ENCODE results near the gene EMILIN2.

The EMILIN2 gene

DNA sequence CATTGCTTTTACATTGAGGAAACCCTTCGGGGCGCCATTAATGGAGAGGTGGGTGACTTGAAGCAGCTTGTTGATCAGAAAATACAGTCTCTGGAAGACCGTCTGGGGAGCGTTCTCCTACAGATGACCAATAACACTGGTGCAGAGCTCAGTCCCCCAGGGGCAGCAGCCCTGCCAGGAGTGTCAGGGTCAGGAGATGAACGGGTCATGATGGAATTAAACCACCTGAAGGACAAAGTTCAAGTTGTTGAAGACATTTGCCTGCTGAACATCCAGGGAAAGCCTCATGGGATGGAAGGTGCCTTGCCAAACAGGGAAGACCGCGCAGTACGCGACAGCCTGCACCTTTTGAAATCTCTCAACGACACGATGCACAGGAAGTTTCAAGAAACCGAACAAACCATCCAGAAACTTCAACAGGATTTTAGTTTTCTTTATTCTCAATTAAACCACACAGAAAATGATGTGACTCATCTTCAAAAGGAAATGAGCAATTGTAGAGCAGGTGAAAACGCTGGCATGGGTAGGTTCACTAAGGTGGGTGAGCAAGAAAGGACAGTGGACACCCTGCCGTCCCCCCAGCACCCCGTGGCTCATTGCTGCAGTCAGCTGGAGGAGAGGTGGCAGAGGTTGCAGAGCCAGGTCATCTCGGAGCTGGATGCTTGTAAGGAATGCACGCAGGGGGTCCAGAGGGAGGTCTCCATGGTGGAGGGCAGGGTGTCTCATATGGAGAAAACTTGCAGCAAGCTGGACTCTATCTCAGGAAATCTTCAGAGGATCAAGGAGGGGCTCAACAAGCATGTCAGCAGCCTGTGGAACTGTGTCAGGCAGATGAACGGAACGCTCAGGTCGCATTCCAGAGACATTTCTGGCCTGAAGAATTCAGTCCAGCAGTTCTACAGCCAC lies 45.0 kb downstream of the EMILIN2 start:
- intact Hi-C loops (cut with DNase I; ENCODE audit: low total_unique reads), result no loop called here
- Histone ChIP-seq H3K36me3 (peaks cover 0 to 4% (median 0%) of the 10 kb centered on the region in 3 donors), H3K4me3 (no peak overlapping the region), H3K27me3 (no peaks in the 10 kb centered on the region), H3K4me1 (no peaks in the 10 kb centered on the region), H3K27ac (no peak overlapping the region), H3K9me3 (no peaks in the 10 kb centered on the region)
- TF ChIP-seq, protein P1, sequence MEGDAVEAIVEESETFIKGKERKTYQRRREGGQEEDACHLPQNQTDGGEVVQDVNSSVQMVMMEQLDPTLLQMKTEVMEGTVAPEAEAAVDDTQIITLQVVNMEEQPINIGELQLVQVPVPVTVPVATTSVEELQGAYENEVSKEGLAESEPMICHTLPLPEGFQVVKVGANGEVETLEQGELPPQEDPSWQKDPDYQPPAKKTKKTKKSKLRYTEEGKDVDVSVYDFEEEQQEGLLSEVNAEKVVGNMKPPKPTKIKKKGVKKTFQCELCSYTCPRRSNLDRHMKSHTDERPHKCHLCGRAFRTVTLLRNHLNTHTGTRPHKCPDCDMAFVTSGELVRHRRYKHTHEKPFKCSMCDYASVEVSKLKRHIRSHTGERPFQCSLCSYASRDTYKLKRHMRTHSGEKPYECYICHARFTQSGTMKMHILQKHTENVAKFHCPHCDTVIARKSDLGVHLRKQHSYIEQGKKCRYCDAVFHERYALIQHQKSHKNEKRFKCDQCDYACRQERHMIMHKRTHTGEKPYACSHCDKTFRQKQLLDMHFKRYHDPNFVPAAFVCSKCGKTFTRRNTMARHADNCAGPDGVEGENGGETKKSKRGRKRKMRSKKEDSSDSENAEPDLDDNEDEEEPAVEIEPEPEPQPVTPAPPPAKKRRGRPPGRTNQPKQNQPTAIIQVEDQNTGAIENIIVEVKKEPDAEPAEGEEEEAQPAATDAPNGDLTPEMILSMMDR (IDR thresholded peaks at IDR 0.05), result no peak
- peak in 1 of 2 donors; percentile 40 for DNase-seq

DNA sequence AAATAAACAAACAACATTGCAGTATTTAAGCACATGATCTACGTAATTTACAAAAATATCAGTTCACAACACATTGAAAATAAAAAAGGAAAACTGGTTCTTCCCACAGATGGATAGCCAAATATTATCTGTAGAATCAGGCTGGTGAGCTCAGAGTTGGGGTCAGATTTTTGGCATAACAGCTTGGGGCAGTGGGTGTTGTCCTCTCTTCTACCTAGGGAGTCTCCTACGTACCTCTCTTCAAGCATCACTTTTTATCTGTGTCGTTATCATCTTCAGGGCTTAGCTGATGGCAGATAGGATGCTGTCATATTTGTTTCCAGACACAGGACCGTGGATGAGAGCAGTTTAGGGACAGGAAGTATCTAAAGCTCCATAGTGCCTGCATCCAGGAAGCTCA lies 46.2 kb downstream of the EMILIN2 start:
- no peaks in the 10 kb centered on the region for H3K9me3 ChIP-seq
- no peaks in the 10 kb centered on the region for H3K27me3 ChIP-seq
- DNase-seq, result no peak
- intact Hi-C loops (cut with DNase I; ENCODE audit: low total_unique reads), result no loop called here
- no peak overlapping the region for H3K4me3 ChIP-seq
- H3K27ac ChIP-seq, result no peak overlapping the region
- peaks cover 0 to 4% (median 0%) of the 10 kb centered on the region in 3 donors for H3K36me3 ChIP-seq
- TF ChIP-seq, protein P1 (IDR thresholded peaks at IDR 0.05), result no peak
- no peaks in the 10 kb centered on the region for H3K4me1 ChIP-seq

DNA sequence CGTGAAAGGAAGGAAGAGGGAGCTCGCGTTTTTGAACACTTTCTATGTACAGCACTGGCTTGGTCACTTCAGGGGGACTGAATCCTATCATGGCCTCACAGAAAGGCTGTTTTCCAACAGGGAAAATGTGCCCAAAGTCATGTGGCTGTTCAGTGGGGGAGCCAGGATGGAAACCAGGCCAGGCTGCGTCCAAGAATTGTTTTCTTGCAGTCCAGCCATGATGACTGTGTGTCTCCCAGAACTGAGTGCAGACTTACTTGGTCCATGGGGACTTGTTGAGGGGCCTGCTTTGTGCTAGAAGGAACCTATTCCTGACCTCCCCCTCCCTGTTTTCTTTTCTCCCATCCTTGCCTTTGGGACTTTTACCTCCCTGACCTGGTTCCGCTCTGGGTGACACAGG lies 46.9 kb downstream of the EMILIN2 start:
- H3K4me3 ChIP-seq, result no peak overlapping the region
- peak in 1 of 2 donors; percentile 61 for DNase-seq
- TF ChIP-seq, protein P1 (IDR thresholded peaks at IDR 0.05), result no peak

DNA sequence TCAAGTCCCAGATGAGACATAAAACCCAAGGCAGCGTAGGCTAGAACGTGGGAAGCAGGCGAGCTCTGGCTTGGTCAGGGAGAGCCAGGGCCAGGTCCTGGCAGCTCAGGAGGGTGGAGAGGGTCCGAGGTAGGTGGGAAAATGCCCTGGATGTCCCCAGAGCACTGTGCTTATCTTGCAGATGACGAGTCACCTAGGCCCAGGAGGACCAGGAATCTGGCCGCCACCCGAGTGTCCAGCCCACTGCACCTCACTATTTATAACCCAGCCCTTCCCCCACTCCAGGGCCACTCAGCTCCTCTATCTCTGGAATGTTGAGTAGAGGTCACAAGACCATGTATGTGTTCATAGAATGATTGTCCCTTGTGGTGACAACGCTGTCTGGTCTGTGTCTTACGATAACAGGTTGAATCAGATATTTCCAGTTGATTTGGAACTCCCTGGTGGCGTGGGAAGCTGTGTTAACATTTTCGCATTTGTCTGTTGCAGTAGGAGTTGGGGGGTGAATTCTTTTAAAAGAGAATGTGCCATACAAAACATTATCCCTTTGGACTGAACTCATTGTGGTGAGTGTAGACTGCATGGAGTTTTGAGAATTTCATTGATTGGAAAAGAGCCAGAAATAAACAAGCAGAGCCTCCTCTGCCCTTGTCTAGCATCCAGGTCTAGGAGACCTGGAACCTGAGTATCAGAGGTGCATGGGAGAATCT lies 47.5 kb downstream of the EMILIN2 start:
- Histone ChIP-seq H3K4me3 (no peak overlapping the region), H3K4me1 (peaks cover 0 to 4% (median 0%) of the 10 kb centered on the region in 4 donors), H3K27ac (no peak overlapping the region), H3K9me3 (no peaks in the 10 kb centered on the region), H3K36me3 (peaks cover 0 to 4% (median 0%) of the 10 kb centered on the region in 3 donors), H3K27me3 (no peaks in the 10 kb centered on the region)
- TF ChIP-seq, protein P1 (IDR thresholded peaks at IDR 0.05), result no peak
- DNase-seq, result peak in 1 of 2 donors; percentile 44
- intact Hi-C loops (cut with DNase I; ENCODE audit: low total_unique reads), result no loop called here

More for the DNA sequence above, 46.9 kb downstream of the EMILIN2 start:
- H3K27me3 ChIP-seq, result no peaks in the 10 kb centered on the region
- H3K4me1 ChIP-seq, result peaks cover 0 to 3% (median 0%) of the 10 kb centered on the region in 4 donors
- no peak overlapping the region for H3K27ac ChIP-seq
- intact Hi-C loops (cut with DNase I; ENCODE audit: low total_unique reads), result no loop called here
- no peaks in the 10 kb centered on the region for H3K9me3 ChIP-seq
- H3K36me3 ChIP-seq, result peaks cover 0 to 4% (median 0%) of the 10 kb centered on the region in 3 donors

DNA sequence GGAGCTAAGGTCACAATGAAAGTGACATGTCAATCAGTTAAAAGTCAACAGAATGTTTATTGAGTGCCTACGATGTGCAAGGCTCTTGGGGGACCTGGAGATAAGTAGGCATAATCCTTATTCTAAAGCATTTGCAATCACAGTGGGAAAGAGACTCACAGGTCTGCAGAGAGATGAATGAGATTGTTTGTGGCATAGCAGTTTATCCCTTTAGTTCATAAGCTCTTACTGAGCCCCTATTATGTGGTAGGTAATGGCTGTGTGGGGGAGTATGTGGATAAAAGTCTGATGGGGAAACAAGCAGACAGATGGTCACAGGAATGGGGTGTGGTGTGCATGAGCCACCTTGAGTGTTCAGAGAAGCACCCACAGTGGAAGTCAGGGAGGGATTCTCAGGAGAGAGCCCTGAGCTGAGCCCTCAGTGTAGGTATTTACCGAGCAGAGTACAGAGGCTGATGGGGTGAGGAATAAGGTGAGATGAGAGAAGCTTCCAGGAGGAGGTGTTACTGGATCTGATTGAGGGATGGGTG lies 48.1 kb downstream of the EMILIN2 start:
- Histone ChIP-seq H3K9me3 (no peaks in the 10 kb centered on the region), H3K27ac (no peak overlapping the region), H3K4me1 (peaks cover 0 to 4% (median 0%) of the 10 kb centered on the region in 4 donors), H3K4me3 (no peak overlapping the region), H3K36me3 (peaks cover 0 to 4% (median 0%) of the 10 kb centered on the region in 3 donors), H3K27me3 (no peaks in the 10 kb centered on the region)
- TF ChIP-seq, protein P1 (IDR thresholded peaks at IDR 0.05), result no peak
- DNase-seq, result no peak
- intact Hi-C loops (cut with DNase I; ENCODE audit: low total_unique reads), result no loop called here
